ENCODE data around the gene FGD6.

- TF ChIP-seq EZH2 (IDR thresholded peaks at IDR 0.05; ENCODE audit: low read length, unreplicated experiment): no peak
- TF ChIP-seq CTCF (conservative IDR thresholded peaks at IDR 0.05; ENCODE audit: low read depth, low read length): no peak
Measured at GRCh38 chr12:95187865-95188415, 29.3 kb downstream of the FGD6 start.
